AG09319 (cell line): ENCODE measurements around the gene ADAMTS20.

Experiments
- DNase-seq: peaks from one replicate; pipeline ENCODE4 v3.0.0-alpha.2; 2010; ENCODE audit warnings: low read depth; ENCODE audit errors: extremely low read depth
- CTCF ChIP-seq: IDR thresholded peaks from 2 replicates; pipeline ENCODE4 v1.5.1; 2011; ENCODE audit warnings: low read depth, mild to moderate bottlenecking, inconsistent platforms, low read length, moderate library complexity

Gene ADAMTS20

GRCh38 chr12:43402436-43402835, 149.6 kb downstream of the ADAMTS20 start:
- no peak for TF ChIP-seq CTCF
- no peak for DNase-seq

GRCh38 chr12:43401096-43401495, 150.9 kb downstream of the ADAMTS20 start:
- DNase-seq: no peak
- TF ChIP-seq CTCF: no peak

- no peak for DNase-seq
- no peak for TF ChIP-seq CTCF
Measured at GRCh38 chr12:43396671-43397070, 155.3 kb downstream of the ADAMTS20 start.

GRCh38 chr12:43392116-43392515, 159.9 kb downstream of the ADAMTS20 start:
- DNase-seq: no peak
- TF ChIP-seq CTCF: no peak

GRCh38 chr12:43381879-43382278, 170.1 kb downstream of the ADAMTS20 start:
- TF ChIP-seq CTCF: no peak
- DNase-seq: no peak

GRCh38 chr12:43378448-43378847, 173.6 kb downstream of the ADAMTS20 start:
- DNase-seq: no peak
- TF ChIP-seq CTCF: no peak

GRCh38 chr12:43370263-43370662, 181.7 kb downstream of the ADAMTS20 start:
- no peak for TF ChIP-seq CTCF
- no peak for DNase-seq
